Transverse colon (tissue), 4 donors: ENCODE data around the gene VPS26C.

Experiments
- CTCF ChIP-seq, 5 experiments: fragments of 200-600 bp in 3 of 5; fragments of 450-650 bp in 2 of 5; sonication (generic) in 3 of 5; IDR thresholded peaks; 1 replicate in 2 of 5; 2 replicates in 3 of 5; pipeline ENCODE4 v1.5.1; 2016 to 2017; ENCODE audit warnings: antibody characterized with exemption in 5 of 5, inconsistent platforms in 3 of 5, mild to moderate bottlenecking in 2 of 5, moderate library complexity in 1 of 5
- POLR2A ChIP-seq: fragments of 450-650 bp; IDR thresholded peaks from one replicate; pipeline ENCODE4 v1.6.1; 2016; ENCODE audit warnings: antibody characterized with exemption, mild to moderate bottlenecking, moderate library complexity
- POLR2AphosphoS5 ChIP-seq, 3 donors: sonication (generic); formaldehyde crosslinking; IDR thresholded peaks; one replicate each; pipeline ENCODE4 v1.6.1; 2016; ENCODE audit warnings: antibody characterized with exemption in 3 of 3

GRCh38 chr21:37270576-37271365 lies 3.6 kb upstream of the VPS26C start:
- TF ChIP-seq CTCF (IDR thresholded peaks at IDR 0.05): no peak
- no peak for TF ChIP-seq POLR2A
- no peak for TF ChIP-seq POLR2AphosphoS5 (IDR thresholded peaks at IDR 0.05)
